ENCODE measurements around the gene ATAD3B.
"Not testable (repeated sequence)": the region's sequence is repeated elsewhere in the genome, so short reads cannot be mapped to it uniquely, and the experiment has no call there.

GRCh38 chr1:1450616-1451015 lies 20.9 kb upstream of the ATAD3B start:
- not testable (repeated sequence) for TF ChIP-seq CTCF, POLR2AphosphoS5 (IDR thresholded peaks at IDR 0.05)

Data from transverse colon (tissue), 4 donors.